ENCODE results near the gene TIMP3.

GRCh38 chr22:32803738-32804435, 2.4 kb downstream of the TIMP3 start:
- TF ChIP-seq POLR2AphosphoS5 (IDR thresholded peaks at IDR 0.05) (no peak), CTCF (IDR thresholded peaks at IDR 0.05) (no peak)

All from stomach (tissue), 4 donors.